Transverse colon (tissue), 4 donors: ENCODE data around the gene ZDHHC21.

ENCODE experiments used
- EP300 ChIP-seq: sonication (generic); formaldehyde crosslinking; IDR thresholded peaks from one replicate; pipeline ENCODE4 v1.6.1; 2017; ENCODE audit warnings: antibody characterized with exemption, low read depth
- POLR2A ChIP-seq: fragments of 450-650 bp; IDR thresholded peaks from one replicate; pipeline ENCODE4 v1.6.1; 2016; ENCODE audit warnings: antibody characterized with exemption, mild to moderate bottlenecking, moderate library complexity
- POLR2AphosphoS5 ChIP-seq, 3 donors: sonication (generic); formaldehyde crosslinking; IDR thresholded peaks; one replicate each; pipeline ENCODE4 v1.6.1; 2016; ENCODE audit warnings: antibody characterized with exemption in 3 of 3
- TF ChIP-seq, protein P1 (sequence below), 5 experiments: fragments of 200-600 bp in 3 of 5; fragments of 450-650 bp in 2 of 5; sonication (generic) in 3 of 5; IDR thresholded peaks; 1 replicate in 2 of 5; 2 replicates in 3 of 5; pipeline ENCODE4 v1.5.1; 2016 to 2017; ENCODE audit warnings: antibody characterized with exemption in 5 of 5, inconsistent platforms in 3 of 5, mild to moderate bottlenecking in 2 of 5, moderate library complexity in 1 of 5

DNA sequence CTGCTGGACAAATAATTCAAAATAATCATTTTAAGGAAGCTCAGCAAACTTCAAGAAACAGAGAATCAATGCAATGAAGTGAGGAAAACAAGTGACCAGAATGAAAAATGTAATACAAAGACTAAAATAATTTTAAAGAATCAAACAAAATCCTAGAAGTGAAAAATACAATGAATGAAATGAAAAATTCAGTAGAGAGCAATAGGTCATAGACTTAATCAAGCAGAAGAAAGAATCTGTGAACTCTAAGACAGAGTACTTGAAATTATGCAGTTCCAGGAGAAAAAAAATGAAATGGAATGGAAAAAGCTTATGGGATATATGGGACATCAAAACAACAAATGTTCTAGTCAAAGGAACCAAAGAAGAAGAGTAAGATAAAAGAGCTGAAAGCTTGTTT lies 11.8 kb upstream of the ZDHHC21 start:
- no peak for TF ChIP-seq POLR2A
- TF ChIP-seq EP300, result no peak
- TF ChIP-seq, protein P1, sequence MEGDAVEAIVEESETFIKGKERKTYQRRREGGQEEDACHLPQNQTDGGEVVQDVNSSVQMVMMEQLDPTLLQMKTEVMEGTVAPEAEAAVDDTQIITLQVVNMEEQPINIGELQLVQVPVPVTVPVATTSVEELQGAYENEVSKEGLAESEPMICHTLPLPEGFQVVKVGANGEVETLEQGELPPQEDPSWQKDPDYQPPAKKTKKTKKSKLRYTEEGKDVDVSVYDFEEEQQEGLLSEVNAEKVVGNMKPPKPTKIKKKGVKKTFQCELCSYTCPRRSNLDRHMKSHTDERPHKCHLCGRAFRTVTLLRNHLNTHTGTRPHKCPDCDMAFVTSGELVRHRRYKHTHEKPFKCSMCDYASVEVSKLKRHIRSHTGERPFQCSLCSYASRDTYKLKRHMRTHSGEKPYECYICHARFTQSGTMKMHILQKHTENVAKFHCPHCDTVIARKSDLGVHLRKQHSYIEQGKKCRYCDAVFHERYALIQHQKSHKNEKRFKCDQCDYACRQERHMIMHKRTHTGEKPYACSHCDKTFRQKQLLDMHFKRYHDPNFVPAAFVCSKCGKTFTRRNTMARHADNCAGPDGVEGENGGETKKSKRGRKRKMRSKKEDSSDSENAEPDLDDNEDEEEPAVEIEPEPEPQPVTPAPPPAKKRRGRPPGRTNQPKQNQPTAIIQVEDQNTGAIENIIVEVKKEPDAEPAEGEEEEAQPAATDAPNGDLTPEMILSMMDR (IDR thresholded peaks at IDR 0.05), result no peak
- no peak for TF ChIP-seq POLR2AphosphoS5 (IDR thresholded peaks at IDR 0.05)
